Activated CD4-positive, alpha-beta T cell treated with anti-CD3 and anti-CD28 coated beads, Interleukin-2, amount 50 U/mL, for 24 hours (primary cell): ENCODE data around the gene PTPRN2.
"Not testable (repeated sequence)": the region's sequence is repeated elsewhere in the genome, so short reads cannot be mapped to it uniquely, and the experiment has no call there.

ENCODE experiments used
- DNase-seq, 2 donors: peaks; one replicate each; pipeline ENCODE4 v3.0.0-alpha.2; 2020; ENCODE audit warnings: low read depth in 1 of 2, low spot score in 1 of 2

The PTPRN2 gene

GRCh38 chr7:157743781-157744525 is 843.7 kb downstream of the PTPRN2 start:
- DNase-seq = no peak

DNA sequence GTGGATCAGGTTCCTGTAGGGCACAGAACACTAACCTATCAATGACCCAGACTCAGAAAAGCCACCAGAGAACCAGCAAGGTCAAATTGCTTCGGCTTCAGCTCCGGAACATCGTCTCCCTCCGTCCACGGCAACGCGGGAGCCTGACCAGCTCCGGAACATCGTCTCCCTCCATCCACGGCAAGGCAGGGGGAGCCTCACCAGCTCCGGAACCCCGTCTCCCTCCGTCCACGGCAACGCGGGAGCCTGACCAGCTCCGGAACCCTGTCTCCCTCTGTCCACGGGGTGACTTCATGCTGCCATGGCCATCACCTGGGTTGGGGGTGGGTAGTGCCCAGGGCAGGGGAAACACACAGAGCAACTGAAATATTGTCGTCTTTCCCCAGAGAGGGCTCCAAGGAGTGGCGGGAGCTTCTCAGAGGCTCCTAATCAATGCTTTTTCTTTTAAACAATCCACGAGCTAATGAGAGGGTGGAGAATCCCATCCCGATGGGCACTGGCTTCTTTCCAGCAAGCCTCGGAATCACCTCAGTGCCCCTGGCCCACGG is 847.3 kb downstream of the PTPRN2 start:
- DNase-seq = no peak

GRCh38 chr7:157739650-157740049 is 848.0 kb downstream of the PTPRN2 start:
- DNase-seq = no peak

GRCh38 chr7:157739031-157739430 is 848.6 kb downstream of the PTPRN2 start:
- DNase-seq = no peak

- DNase-seq = no peak
Observed at GRCh38 chr7:157738066-157738460, 849.6 kb downstream of the PTPRN2 start.

DNA sequence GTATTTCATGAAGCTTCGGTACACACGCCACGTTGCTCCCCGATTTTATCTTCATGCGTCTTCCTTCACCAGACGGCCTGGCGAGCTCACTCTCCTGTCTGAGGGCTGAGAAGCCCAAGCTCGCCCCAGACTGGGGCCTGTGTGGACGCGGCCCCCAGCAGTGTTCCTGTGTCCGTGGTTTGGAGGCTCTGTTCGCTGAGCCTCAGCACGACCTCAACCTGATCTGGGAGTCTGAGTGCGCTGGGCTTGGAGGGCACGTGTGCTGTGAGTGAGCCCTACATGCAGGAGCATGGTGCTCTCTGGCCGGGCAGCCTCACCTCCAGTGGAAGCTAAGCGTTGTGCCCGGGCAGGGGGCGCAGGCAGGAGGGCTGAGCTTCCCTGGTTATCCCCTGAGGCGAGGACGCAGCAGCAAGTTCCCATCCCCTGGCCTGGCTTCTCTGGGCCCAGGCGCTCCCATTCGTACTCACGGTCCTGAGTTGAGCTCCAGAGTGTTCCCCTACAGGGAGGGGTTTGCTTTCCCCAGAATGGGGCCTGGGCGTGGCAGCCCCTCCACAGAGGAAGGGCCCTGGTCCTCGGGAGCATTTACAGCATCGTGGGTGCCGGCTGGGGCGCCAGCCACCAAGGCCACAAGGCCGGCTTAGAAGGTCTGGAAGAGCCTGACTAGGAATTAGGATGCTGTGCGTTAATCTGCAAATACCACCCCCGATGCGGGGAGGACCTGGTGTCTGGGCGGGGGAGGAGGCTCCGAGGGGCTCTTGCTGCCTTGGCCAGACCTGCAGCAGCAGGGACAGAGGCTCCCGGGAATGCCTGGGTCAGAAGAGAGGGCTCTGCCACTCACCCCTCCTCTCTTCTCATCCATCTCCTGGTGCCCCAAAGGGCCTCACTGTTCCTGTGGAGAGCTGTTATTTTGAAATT is 850.2 kb downstream of the PTPRN2 start:
- DNase-seq = no peak

- DNase-seq = no peak
Observed at GRCh38 chr7:157736341-157736740, 851.3 kb downstream of the PTPRN2 start.

DNA sequence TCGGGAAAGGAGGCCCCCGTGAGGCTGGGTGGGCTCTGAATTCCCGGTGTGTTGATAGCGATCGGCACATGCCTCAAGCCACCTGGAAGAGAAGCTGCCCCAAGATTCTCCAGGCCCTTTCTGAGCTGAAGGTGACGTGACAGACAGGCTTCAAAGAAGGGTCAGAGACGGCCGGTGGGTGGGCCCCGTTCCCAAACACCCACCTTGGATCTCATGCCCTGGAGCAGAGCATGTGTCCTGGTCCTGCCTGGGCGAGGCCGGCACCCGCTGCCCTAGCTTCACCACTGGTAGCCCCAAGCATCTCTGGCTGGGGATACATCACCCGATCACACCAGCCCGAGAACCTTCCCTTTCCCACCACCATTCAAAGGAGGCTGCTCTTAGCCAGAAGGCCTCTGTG is 851.8 kb downstream of the PTPRN2 start:
- no peak for DNase-seq

GRCh38 chr7:157734676-157735640 is 852.7 kb downstream of the PTPRN2 start:
- DNase-seq = no peak

GRCh38 chr7:157733760-157734395 is 853.7 kb downstream of the PTPRN2 start:
- DNase-seq = not testable (repeated sequence)

GRCh38 chr7:157731126-157731525 is 856.5 kb downstream of the PTPRN2 start:
- no peak for DNase-seq

GRCh38 chr7:157730614-157731013 is 857.0 kb downstream of the PTPRN2 start:
- no peak for DNase-seq

DNA sequence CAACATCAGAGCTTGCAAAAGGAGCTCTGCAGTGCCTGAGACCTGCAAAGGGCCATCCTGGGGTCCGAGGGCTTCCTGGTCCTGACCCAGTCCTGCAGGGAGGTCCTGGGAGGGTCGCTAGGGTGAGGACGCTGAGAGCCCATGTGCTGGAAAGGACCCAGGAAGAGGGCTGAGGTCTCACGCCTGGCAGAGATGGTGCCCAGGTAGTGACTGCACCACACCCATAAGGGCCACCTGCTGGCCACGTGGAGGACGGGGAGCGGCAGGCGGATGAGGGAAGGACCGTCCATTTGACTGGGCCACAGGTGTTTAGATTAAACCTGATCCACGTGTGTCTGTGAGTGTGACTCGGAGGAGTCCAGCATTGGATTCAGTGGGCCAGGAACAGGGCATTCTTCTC is 858.1 kb downstream of the PTPRN2 start:
- no peak for DNase-seq

DNA sequence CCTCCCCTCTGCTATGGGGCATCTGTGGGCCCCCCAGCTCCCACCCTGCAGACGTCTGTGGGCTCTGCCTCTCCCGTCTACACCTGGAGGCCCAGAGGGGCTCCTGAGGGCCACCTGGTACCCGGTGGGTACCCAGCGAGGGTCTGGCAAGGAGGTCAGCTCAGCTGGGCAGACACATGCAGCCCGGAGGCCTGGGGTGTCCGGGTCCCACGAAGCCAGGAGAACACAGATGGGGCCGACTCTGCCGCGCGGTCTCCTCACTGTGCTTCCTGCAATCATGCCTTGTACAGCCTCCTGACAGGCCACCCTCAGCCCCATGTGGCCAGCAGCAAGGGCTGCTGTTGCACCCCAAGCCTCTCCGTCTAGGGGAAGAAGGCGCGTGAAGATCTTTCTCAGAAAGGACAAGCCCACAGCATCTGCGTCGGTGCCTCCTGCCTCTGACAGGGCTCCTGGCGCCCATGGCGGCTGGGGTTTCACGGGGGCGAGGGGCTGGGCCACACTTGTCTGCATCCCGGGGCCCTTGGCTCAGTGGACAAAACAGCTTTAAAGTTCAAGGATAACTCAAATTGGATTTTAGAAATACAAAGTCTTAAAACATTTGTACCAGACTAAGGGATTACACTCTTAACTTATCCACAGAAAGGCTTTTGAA is 859.5 kb downstream of the PTPRN2 start:
- no peak for DNase-seq

DNA sequence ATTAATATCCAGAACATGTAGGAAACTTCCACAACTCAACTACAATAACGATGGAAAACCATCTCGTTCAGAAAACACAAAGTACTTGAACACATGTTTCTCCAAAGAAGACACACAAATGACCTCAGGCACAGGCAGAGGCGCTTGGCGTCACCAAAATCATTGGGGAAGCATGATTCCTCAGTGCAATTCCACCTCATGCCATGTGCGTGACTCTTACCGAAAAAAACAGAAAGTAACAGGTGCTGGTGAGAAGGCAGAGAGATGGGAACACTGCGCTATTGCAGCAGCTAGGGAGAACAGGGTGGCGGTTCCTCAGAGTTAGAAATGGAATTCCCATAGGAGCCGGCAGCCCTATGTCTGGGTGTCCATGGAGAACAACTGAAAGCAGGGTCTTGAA is 860.9 kb downstream of the PTPRN2 start:
- DNase-seq = no peak

GRCh38 chr7:157725312-157725711 is 862.3 kb downstream of the PTPRN2 start:
- not testable (repeated sequence) for DNase-seq

DNA sequence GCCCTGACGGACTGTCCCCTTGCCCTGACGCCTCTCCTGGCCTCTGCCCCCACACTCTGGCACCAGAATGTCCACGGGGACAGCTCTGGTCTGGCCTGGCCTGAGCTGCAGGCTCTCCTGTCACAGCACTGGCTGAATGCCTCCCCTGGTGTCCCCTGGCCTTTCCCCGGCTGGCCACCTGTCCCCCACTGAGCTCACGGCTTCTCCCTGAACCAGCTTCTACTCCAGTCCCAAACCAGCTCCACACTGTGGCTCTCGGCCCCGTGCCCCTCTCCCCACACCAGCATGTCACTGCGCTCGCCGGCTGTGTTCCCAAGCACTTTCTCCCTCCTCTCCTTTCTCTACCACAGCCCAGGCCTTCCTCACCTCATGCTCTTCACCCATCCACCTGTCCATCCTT is 864.4 kb downstream of the PTPRN2 start:
- DNase-seq = no peak

- DNase-seq = no peak
Observed at GRCh38 chr7:157722137-157723060, 865.2 kb downstream of the PTPRN2 start.
